K562 (cell line): Measurements from ENCODE around the gene LRMDA.

Experiments used
- CREB1 ChIP-seq, 2 experiments: sonication (generic) in 1 of 2; formaldehyde crosslinking in 1 of 2; IDR thresholded peaks; 2 replicates each; pipeline versions ENCODE4 v1.6.1 to v1.8.0; 2012 to 2022; ENCODE audit warnings: inconsistent platforms in 1 of 2, mild to moderate bottlenecking in 1 of 2, missing genetic modification reagents in 1 of 2, moderate library complexity in 1 of 2
- MEF2D ChIP-seq: conservative IDR thresholded peaks from 2 replicates; pipeline ENCODE4 v1.6.1; 2016; ENCODE audit warnings: low read depth, missing genetic modification characterization, missing compliant biosample characterization
- POLR2A ChIP-seq: fragments of 450-650 bp; conservative IDR thresholded peaks from 2 replicates; pipeline ENCODE4 v1.6.1; 2016
- STAT5A ChIP-seq: IDR thresholded peaks from 2 replicates; pipeline ENCODE4 v1.6.1; 2012; ENCODE audit warnings: low read length, inconsistent platforms, borderline replicate concordance
- TF ChIP-seq, protein P1 (sequence below): fragments of 250-450 bp; sonication (Bioruptor Pico); IDR thresholded peaks from 2 replicates; pipeline ENCODE4 v1.8.0; 2021; ENCODE audit warnings: moderate library complexity, mild to moderate bottlenecking, inconsistent platforms

DNA sequence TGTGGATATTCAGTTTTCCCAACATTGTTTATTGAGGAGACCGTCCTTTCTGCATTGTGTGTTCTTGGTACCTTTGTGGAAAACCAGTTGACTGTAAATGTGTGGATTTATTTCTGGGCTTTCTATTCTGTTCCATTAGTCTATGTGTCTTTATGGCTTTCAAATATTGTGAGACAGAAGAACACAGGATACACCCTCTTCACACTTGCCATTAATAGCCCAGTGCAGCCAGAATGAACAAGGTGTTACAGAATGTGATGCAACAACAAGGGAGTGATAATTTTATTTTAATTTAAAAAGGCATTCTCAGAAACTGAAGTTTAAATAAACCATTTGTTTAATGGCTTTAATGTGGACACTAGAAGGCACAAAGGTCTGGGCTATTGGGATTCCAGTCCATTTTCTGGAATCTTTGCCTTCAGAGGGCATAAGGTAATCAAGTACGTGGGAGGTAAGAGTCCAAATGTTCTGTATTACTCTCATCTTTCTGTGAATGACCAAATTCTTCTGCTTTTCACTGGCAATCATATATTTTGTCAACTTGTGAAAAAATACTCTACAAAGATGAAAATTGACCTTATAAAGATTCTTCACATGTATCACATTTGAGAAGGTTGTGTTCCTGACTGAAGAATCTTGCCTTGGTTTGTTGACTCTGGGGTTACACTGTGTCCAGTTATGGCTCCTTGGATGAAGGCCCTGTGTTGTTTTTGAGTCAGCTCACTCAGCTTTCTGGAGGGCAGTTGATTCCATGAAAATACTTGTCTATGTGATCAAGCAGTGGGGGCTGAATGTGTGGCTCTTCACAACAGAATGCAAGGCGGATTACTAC, 962.7 kb downstream of the LRMDA start:
- TF ChIP-seq POLR2A = no peak
- TF ChIP-seq, protein P1, sequence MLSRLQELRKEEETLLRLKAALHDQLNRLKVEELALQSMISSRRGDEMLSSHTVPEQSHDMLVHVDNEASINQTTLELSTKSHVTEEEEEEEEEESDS (CRISPR knock-in tag) = no peak
- no peak for TF ChIP-seq STAT5A
- TF ChIP-seq CREB1 (IDR thresholded peaks at IDR 0.05) = no peak
- no peak for TF ChIP-seq CREB1 (CRISPR knock-in tag; IDR thresholded peaks at IDR 0.05)
- no peak for TF ChIP-seq MEF2D
